ENCODE measurements around the gene SLC25A42.

DNA sequence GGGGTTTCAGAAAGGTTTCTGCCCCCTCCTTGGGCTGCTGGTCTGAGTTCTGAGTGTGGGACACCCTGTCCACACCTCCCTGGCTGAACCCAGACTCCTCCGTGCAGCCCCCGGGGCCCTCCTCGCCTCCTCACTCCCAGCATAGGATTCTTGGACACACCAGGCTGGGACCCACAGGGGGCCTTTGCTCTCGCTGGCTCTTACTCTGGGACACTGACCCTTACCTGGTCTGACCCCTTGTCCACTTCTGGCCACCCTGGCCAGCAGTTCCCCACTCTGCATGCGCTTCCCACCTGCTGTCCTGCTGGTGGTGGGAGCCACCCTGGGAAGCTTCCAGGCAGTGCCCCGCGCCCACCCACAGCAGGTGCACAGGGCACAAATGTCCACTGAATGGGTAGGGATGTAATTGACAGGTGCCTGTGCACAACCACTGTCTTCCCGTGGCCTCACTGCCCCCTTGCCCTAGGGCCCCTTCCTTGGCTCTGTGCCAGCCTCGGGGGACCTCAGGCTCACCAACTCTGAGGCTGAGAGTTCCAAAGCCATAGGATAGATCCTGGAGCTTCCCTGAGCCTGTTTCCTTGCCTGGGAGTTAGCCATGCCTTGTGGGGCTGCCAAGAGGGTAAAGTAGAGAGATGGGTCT lies 7.0 kb upstream of the SLC25A42 start:
- no peak for TF ChIP-seq POLR2AphosphoS5 (IDR thresholded peaks at IDR 0.05; ENCODE audit: low read depth, low read length)
- TF ChIP-seq POLR2A (IDR thresholded peaks at IDR 0.05; ENCODE audit: low read depth, low read length), result no peak
- TF ChIP-seq SPI1 (IDR thresholded peaks at IDR 0.05; ENCODE audit: low read depth, low read length), result no peak
- no peak for TF ChIP-seq POU2F2 (IDR thresholded peaks at IDR 0.05; ENCODE audit: low read depth, low read length)
- no peak for TF ChIP-seq TAF1 (IDR thresholded peaks at IDR 0.05; ENCODE audit: low read depth, low read length)

Measured in GM12891 (cell line).